Glomerular endothelial cell (primary cell): ENCODE data around the gene NUDCD3. TPM values are rescaled to one million over a fixed set of nuclear protein-coding genes. Genes with fewer than 3 reads are reported as not detected.
"Not testable (repeated sequence)": the region's sequence is repeated elsewhere in the genome, so short reads cannot be mapped to it uniquely, and the experiment has no call there.

ENCODE experiments used
- DNase-seq: peaks from one replicate; pipeline ENCODE4 v3.0.0-alpha.2; 2011; ENCODE audit warnings: low read depth, low spot score; ENCODE audit errors: extremely low read depth
- total RNA-seq: library from RNA; depleted of rRNA; stranded (reverse); fragments of >200 nt; gene quantifications from 2 replicates; pipeline ENCODE4 v1.2.3, GENCODE V29; 2015

NUDCD3 gene
- total RNA-seq, 1 donor from 2014 or later = 84.5 TPM

GRCh38 chr7:44449584-44449928, 40.9 kb downstream of the NUDCD3 start:
- no peak for DNase-seq

GRCh38 chr7:44448922-44449583, 41.4 kb downstream of the NUDCD3 start:
- no peak for DNase-seq

GRCh38 chr7:44447874-44448425, 42.5 kb downstream of the NUDCD3 start:
- DNase-seq = no peak

GRCh38 chr7:44445986-44446671, 44.3 kb downstream of the NUDCD3 start:
- DNase-seq = no peak

GRCh38 chr7:44441079-44441478, 49.4 kb downstream of the NUDCD3 start:
- no peak for DNase-seq

GRCh38 chr7:44440577-44441078, 49.8 kb downstream of the NUDCD3 start:
- DNase-seq = no peak

GRCh38 chr7:44439926-44440325, 50.5 kb downstream of the NUDCD3 start:
- DNase-seq = no peak

GRCh38 chr7:44438816-44439215, 51.6 kb downstream of the NUDCD3 start:
- no peak for DNase-seq

GRCh38 chr7:44434201-44434600, 56.3 kb downstream of the NUDCD3 start:
- no peak for DNase-seq

GRCh38 chr7:44433255-44434022, 57.0 kb downstream of the NUDCD3 start:
- no peak for DNase-seq

- no peak for DNase-seq
These were observed 58.0 kb downstream of the NUDCD3 start for GRCh38 chr7:44432381-44432977.

- no peak for DNase-seq
These were observed 59.3 kb downstream of the NUDCD3 start for GRCh38 chr7:44431091-44431608.

GRCh38 chr7:44430054-44430453, 60.4 kb downstream of the NUDCD3 start:
- no peak for DNase-seq

GRCh38 chr7:44424762-44425161, 65.7 kb downstream of the NUDCD3 start:
- DNase-seq = not testable (repeated sequence)

- no peak for DNase-seq
These were observed 73.5 kb downstream of the NUDCD3 start for GRCh38 chr7:44416941-44417340.

- no peak for DNase-seq
These were observed 74.9 kb downstream of the NUDCD3 start for GRCh38 chr7:44415510-44415909.

GRCh38 chr7:44415047-44415446, 75.4 kb downstream of the NUDCD3 start:
- DNase-seq = no peak

GRCh38 chr7:44411306-44411705, 79.2 kb downstream of the NUDCD3 start:
- DNase-seq = no peak

GRCh38 chr7:44408596-44408995, 81.9 kb downstream of the NUDCD3 start:
- no peak for DNase-seq

- DNase-seq = no peak
These were observed 86.7 kb downstream of the NUDCD3 start for GRCh38 chr7:44403775-44404174.
